GM12801 (cell line): ENCODE measurements around the gene KRTDAP.

ENCODE experiments used
- CTCF ChIP-seq: IDR thresholded peaks from one replicate; pipeline ENCODE4 v1.5.1; 2011; ENCODE audit warnings: control low read depth; ENCODE audit not compliant: insufficient read length; ENCODE audit errors: extremely low read depth

Gene KRTDAP

DNA sequence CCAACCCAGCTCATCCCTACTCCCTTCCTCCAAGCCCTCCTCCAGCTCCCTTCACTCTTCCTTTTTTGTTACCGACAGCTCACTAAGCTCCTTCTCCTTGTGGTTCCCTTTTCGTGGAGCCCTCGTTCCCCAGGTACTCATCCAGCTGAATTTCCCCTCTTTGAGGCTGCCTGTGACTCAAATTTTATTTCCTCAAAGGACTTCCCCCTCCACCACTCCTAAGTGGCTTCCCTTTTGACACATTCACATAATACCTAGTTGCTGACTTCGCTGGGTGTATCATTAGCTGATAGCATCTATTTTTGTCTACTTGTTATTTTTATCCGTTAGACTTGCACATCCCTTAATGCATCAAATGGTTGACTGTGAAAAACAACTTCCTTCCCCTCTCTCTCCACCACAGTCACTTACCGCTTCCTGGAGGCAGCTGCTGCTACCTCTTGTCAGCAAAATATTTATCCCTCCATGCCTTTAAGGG is 27.7 kb downstream of the KRTDAP start:
- TF ChIP-seq CTCF, result no peak

GRCh38 chr19:35461060-35461459 is 29.2 kb downstream of the KRTDAP start:
- TF ChIP-seq CTCF, result no peak

DNA sequence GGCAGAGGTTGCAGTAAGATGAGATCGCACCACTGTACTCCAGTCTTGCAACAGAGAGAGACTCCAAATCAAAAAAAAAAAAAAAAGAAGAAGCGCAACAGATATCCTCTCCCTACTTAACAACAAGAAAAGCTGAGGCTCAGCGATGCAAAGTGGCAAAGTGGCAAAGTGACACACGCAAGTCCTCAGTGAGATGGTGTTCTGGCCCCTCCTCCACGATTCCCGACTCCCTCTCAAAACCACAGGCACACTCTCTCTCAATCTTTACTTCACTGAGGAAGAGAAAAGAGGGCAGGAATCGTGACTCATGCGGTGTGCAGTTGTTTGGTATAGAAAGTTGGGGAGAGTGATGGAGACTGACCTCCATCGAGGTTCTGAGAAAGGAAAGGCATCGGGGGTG is 29.7 kb downstream of the KRTDAP start:
- no peak for TF ChIP-seq CTCF

DNA sequence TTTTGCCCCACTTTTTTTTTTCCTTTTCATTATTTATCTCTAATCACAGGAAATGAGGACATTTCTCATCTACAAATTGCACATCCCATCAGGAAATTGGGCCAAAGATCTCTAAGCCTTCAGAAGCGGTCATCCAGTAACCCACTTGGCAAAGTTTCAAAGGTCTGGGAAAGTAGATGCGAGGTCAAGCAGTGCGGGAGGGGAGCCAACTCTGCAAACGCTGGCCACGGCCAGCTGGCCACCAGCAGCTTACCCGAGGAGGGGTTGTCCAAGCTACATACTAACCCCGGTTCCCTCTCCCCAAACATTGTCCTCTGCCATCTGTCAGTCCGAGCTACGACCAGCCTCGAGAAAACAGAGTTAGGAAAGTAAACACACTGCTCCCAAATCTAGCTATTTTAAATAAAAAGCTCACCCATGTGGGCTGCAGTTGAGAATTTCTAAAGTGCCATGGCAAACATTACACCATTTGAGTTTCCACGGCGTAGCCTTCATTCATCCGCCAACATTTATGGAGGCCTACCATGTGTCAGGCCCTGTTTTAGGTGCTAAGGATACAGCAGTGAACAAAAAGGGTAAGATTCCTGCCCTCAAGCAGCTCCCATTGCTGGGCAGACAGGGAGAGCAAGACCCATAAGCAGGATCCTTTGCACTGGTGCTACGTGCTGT is 30.7 kb downstream of the KRTDAP start:
- TF ChIP-seq CTCF, result no peak

DNA sequence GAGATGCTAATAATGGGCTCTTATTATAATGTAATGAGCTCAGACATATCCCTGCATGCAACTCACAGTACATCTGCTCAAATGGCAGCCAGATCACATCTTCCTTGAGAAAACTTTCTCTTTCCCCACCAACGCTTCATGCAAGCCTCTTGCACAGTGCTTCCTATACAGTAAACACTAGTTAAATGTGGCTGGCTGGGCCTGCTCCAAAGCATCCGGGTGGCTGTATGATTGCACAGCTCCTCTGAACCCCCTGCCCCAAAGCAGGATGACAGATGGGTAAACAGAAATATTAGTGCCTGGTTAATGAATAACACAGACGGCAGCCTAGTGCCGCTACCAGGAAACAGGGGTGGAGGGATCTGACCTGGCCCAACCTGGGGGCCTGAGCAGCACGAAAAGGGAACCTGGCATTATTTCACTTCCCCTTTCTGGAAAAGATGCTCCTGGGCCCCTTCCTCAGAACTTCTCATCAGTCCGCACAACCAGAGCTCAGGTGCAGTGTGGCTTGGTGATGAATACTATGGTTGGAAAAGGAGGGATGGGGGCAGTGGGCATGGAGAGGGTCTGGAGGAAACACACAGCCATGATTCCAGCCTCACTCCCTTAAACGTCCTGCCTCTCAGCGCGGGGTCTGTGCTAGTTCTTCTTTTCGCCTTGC is 31.4 kb downstream of the KRTDAP start:
- no peak for TF ChIP-seq CTCF

DNA sequence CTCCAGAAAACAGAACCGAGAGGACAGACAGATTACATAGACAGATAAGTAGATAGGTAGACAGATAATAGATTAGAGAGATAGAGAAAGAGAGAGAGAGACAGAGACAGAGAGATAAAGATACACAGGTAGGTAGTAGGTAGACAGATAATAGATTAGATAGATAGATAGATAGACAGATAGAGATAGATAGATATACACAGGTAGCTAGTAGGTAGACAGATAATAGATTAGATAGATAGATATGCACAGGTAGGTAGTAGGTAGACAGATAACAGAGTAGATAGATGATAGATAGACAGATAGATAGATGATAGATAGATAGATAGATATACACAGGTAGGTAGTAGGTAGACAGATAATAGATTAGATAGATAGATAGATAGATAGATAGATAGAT is 32.1 kb downstream of the KRTDAP start:
- no peak for TF ChIP-seq CTCF

- TF ChIP-seq CTCF, result no peak
Observed at GRCh38 chr19:35457173-35457572, 33.1 kb downstream of the KRTDAP start.
